ENCODE data around the gene RRP12. TPM values are rescaled to one million over a fixed set of nuclear protein-coding genes. Genes with fewer than 3 reads are reported as not detected.

The RRP12 gene
- polyA plus RNA-seq, 1 experiment: 10.6 TPM

GRCh38 chr10:97356918-97357317 lies 44.2 kb downstream of the RRP12 start:
- Histone ChIP-seq H3K4me3 (ENCODE audit: low read depth, low read length) (no peak overlapping the region), H3K9me3 (ENCODE audit: control insufficient read depth, insufficient read depth, low read length) (no peaks in the 10 kb centered on the region), H3K27me3 (ENCODE audit: control insufficient read depth, insufficient read depth, low read length) (no peaks in the 10 kb centered on the region), H3K27ac (ENCODE audit: low read depth, low read length) (no peak overlapping the region)
- ChIA-PET POLR2A (no interaction called here), CTCF (interaction anchor here (1.0 to 4.8 kb wide), 3 partner anchors 78 to 284 kb away, joined by 4 to 23 read pairs (median 5); no protein-coding TSS in a partner anchor)
- no peak for DNase-seq (ENCODE audit: low read depth, low spot score)
- TF ChIP-seq, protein P1, sequence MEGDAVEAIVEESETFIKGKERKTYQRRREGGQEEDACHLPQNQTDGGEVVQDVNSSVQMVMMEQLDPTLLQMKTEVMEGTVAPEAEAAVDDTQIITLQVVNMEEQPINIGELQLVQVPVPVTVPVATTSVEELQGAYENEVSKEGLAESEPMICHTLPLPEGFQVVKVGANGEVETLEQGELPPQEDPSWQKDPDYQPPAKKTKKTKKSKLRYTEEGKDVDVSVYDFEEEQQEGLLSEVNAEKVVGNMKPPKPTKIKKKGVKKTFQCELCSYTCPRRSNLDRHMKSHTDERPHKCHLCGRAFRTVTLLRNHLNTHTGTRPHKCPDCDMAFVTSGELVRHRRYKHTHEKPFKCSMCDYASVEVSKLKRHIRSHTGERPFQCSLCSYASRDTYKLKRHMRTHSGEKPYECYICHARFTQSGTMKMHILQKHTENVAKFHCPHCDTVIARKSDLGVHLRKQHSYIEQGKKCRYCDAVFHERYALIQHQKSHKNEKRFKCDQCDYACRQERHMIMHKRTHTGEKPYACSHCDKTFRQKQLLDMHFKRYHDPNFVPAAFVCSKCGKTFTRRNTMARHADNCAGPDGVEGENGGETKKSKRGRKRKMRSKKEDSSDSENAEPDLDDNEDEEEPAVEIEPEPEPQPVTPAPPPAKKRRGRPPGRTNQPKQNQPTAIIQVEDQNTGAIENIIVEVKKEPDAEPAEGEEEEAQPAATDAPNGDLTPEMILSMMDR (IDR thresholded peaks at IDR 0.05; ENCODE audit: low read depth, low read length): no peak

DNA sequence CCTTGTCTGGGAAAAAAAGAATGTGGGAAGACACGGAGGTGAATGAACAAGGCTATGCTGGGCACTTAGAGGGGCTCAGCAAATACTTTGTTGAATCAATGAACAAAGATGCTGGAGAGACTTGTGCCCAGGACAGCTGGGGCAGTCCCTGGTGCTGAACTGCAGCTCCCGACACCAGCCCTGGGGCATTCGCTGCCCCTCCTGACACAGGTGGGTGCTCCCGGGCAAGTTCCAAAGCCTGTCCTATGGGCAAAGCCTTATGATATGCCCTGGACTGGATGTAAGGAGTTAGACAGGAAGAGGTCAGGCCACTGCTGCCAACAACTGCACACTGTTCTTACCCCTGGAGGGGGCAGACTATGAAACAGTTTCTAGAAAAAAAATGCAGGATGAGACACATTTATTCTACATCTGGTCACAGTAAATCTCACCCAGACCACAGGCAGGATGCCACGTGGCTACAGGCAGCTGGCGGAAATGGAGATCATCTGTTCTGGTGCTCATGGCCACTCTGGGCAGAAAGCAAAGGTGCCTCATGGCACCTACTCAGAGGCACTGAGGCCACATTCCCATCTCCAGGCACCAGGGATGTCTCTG lies 44.7 kb downstream of the RRP12 start:
- POLR2A ChIA-PET: no interaction called here
- TF ChIP-seq, protein P1 (IDR thresholded peaks at IDR 0.05; ENCODE audit: low read depth, low read length): no peak
- CTCF ChIA-PET: interaction anchor here (1.0 to 4.8 kb wide), 5 partner anchors 78 to 284 kb away, joined by 4 to 23 read pairs (median 5); no protein-coding TSS in a partner anchor
- no peak overlapping the region for H3K4me3 ChIP-seq (ENCODE audit: low read depth, low read length)
- no peak overlapping the region for H3K27ac ChIP-seq (ENCODE audit: low read depth, low read length)
- DNase-seq (ENCODE audit: low read depth, low spot score): no peak
- no peaks in the 10 kb centered on the region for H3K27me3 ChIP-seq (ENCODE audit: control insufficient read depth, insufficient read depth, low read length)
- H3K9me3 ChIP-seq (ENCODE audit: control insufficient read depth, insufficient read depth, low read length): no peaks in the 10 kb centered on the region

- no peak for DNase-seq (ENCODE audit: low read depth, low spot score)
Observed at GRCh38 chr10:97355571-97355975, 45.6 kb downstream of the RRP12 start.

DNA sequence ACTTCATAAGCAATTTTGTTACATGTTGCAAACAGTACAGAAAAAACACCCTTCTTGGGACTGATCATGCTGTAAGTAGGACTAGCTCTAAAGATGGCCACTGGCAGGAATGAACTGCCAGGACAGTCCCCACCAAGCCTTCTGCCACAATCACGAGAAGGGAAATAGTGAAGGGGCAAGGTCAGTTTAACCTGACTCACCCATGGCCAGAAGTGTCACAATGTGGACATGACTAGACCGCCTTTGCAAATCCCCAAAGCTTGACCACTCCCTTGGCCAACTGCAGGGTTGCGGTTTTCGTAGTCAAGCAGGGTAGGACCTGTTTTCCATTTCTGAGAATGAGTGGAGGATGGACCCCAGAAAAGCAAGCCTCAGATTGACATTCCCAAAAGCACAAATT lies 47.2 kb downstream of the RRP12 start:
- no peak for DNase-seq (ENCODE audit: low read depth, low spot score)
- no peak overlapping the region for H3K27ac ChIP-seq (ENCODE audit: low read depth, low read length)
- TF ChIP-seq, protein P1 (IDR thresholded peaks at IDR 0.05; ENCODE audit: low read depth, low read length): no peak
- no peak overlapping the region for H3K4me3 ChIP-seq (ENCODE audit: low read depth, low read length)
- CTCF ChIA-PET: interaction anchor here (1.0 to 4.8 kb wide), 2 partner anchors 75 to 281 kb away, joined by 3 to 23 read pairs; no protein-coding TSS in a partner anchor
- no peaks in the 10 kb centered on the region for H3K27me3 ChIP-seq (ENCODE audit: control insufficient read depth, insufficient read depth, low read length)
- POLR2A ChIA-PET: no interaction called here
- no peaks in the 10 kb centered on the region for H3K9me3 ChIP-seq (ENCODE audit: control insufficient read depth, insufficient read depth, low read length)

More at GRCh38 chr10:97355571-97355975, 45.6 kb downstream of the RRP12 start:
- TF ChIP-seq, protein P1 (IDR thresholded peaks at IDR 0.05; ENCODE audit: low read depth, low read length): peak; percentile 50
- Histone ChIP-seq H3K27ac (ENCODE audit: low read depth, low read length) (no peak overlapping the region), H3K4me3 (ENCODE audit: low read depth, low read length) (no peak overlapping the region), H3K9me3 (ENCODE audit: control insufficient read depth, insufficient read depth, low read length) (no peaks in the 10 kb centered on the region), H3K27me3 (ENCODE audit: control insufficient read depth, insufficient read depth, low read length) (no peaks in the 10 kb centered on the region)
- ChIA-PET POLR2A (no interaction called here), CTCF (interaction anchor here (1.1 to 4.8 kb wide), 3 partner anchors 77 to 283 kb away, joined by 5 to 23 read pairs (median 6); no protein-coding TSS in a partner anchor)

- no peak overlapping the region for H3K27ac ChIP-seq (ENCODE audit: low read depth, low read length)
- ChIA-PET CTCF (interaction anchor here (1.9 kb wide), 1 partner anchor 71 kb away, joined by 6 read pairs; no protein-coding TSS in a partner anchor), POLR2A (interaction anchor here (0.6 kb wide), 1 partner anchor 39 kb away, joined by 3 read pairs; no protein-coding TSS in a partner anchor)
- no peak overlapping the region for H3K4me3 ChIP-seq (ENCODE audit: low read depth, low read length)
- TF ChIP-seq, protein P1 (IDR thresholded peaks at IDR 0.05; ENCODE audit: low read depth, low read length): no peak
- no peaks in the 10 kb centered on the region for H3K9me3 ChIP-seq (ENCODE audit: control insufficient read depth, insufficient read depth, low read length)
- DNase-seq (ENCODE audit: low read depth, low spot score): no peak
- no peaks in the 10 kb centered on the region for H3K27me3 ChIP-seq (ENCODE audit: control insufficient read depth, insufficient read depth, low read length)
Observed at GRCh38 chr10:97349752-97350513, 51.2 kb downstream of the RRP12 start.

Data from AG04450 (cell line).